Hypothalamus (tissue), 51 donors: ENCODE data around the gene ZNF692.

Experiments
- DNase-seq, 51 donors: peaks; one replicate each; lab custom pipeline; 2025; lab: John Stamatoyannopoulos, UW

The ZNF692 gene

DNA sequence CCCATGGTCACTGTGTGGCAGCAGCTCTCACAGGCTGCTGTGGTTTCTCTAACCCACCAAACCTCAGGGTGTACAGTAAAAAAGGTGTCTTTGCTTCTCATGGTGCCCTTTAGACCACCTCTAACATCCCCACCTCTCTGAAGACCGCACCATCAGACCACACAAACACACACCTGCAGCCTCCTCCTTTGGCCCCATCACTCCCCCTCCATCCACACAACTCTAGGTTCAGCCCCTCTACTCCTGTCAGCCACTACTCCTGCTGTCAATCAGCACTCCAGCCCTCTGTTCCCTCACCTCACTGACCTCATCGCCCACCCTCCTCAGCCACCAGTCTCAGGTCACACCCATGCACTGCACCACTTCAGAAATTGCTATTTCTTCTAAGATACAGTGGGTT lies 7.5 kb downstream of the ZNF692 start:
- no peak for DNase-seq

DNA sequence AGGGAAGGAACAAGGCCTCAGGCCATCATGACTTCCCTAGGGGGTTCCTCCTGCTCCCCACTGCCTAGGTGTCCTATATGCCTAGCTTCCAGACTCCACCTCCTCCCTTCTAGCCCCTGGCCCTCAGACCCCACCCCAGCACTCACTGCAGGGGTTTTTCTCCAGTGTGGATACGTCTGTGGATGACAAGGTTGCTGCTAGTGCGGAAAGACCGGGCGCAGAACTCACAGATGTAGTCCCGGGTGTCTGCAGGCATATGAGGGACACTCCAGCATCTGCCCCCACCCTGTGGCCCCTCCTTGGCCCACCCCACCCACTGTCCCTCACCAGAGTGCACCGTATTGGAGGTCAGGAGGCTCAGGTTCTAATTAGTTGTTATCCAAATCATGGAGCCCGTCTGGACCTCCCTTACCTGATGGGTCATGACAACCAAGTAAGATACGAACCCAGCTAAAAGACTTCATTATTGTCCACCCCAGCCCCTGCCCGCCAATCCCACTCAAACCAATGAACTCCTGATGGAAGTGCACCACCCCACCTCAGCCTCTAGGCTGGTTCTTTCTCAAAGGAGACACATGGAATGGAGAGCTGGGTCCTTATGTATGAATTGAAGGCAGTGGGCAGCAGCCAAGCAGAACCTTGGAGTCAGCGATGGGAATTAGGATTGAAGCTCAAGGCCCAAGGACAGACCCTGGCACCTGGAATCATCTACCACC lies 8.2 kb downstream of the ZNF692 start:
- DNase-seq, result no peak

DNA sequence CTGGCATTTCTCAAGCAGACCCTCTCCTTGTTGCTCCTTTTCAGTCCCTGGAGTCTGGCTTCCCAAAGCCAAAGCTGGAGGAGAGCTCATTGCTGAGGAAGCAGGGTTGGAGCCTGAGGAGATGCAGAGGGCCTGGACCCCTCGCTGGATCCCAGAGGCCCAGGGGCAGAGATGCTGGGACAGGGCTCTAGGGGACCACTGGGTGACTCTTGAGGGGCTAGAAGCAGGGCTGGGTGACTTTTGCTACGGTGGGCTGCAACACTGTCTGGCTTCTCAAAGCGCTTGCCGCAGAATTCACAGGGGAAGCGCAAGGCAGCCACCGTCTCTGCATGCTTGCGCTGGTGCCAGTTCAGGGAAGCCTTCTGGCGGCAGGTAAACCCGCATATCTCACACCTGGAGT lies 8.8 kb downstream of the ZNF692 start:
- DNase-seq, result no peak

GRCh38 chr1:248849637-248850036 lies 9.2 kb downstream of the ZNF692 start:
- no peak for DNase-seq

DNA sequence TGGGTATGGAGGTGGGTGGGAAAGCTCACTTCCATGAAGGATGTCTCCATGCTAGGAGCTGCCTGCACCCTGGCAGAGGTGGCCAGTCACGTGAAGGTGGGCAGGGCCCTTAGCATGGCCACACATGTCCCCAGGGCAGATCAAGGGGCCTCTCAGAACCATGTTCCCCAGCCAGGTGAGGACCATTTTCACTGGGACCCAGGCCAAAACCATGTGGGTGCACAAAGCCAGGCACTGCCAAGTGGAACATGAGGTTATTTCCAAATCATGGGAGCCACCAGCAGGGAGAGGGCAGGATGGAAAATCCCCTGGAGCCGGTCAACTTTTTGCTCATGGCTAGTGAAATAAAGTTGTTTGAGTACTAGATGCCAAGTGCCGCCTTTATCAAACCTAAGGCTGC lies 9.7 kb downstream of the ZNF692 start:
- no peak for DNase-seq

DNA sequence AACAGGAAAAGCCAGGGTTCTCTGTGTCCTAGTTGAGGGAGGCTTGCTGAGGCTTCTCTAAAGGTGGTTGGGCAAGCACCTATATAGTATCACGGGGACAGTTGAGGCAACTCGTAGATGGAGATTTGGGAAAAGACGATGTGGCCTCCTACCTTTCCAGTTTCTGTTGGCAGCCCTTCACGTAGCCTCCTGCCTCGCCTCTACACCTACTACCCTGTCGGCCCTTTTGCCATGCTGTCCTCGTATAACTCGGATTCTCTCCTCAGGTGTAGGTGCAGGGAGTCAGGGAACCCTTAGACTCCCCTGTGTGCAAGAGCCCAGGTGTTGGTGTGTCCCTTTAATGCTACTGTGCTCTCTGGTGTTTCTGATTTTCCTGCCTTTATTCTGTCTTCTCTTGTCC lies 10.3 kb downstream of the ZNF692 start:
- DNase-seq, result no peak

DNA sequence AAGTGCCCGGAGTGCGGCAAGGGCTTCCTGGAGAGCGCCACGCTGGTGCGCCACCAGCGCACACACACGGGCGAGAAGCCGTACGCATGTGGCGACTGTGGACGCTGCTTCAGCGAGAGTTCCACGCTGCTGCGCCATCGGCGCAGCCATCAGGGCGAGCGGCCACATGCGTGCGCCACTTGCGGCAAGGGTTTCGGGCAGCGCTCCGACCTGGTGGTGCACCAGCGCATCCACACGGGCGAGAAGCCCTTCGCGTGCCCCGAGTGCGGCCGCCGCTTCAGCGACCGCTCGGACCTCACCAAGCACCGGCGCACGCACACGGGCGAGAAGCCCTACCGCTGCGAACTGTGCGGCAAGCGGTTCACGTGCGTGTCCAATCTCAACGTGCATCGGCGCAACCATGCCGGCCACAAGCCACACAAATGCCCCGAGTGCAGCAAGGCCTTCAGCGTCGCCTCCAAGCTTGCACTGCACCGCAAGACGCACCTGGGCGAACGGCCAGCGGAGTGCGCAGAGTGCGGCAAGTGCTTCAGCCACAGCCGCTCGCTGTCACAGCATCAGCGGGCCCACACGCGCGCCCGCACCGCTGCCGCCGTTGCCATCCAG lies 10.8 kb downstream of the ZNF692 start:
- no peak for DNase-seq

GRCh38 chr1:248847181-248847955 lies 11.5 kb downstream of the ZNF692 start:
- DNase-seq, result no peak

- no peak for DNase-seq
These were observed 14.4 kb downstream of the ZNF692 start for GRCh38 chr1:248844526-248844925.

DNA sequence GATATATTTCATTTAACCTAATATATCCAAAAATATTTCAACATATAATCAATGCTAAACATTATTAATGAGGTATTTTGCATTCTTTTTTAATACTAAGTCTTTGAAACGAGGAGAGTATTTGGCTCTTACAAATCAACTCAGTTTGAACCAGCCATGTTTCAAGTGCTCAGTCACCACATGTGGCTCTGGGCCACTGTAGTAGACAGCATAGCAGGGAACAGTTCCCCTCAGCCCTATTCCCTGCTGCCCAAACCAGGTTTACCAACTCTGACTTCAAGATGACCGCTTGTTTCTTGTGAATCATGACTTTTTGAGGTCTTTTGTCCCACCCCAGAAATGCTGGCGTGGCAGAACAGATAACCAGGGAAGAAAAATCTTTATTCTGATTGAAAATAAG lies 15.2 kb downstream of the ZNF692 start:
- no peak for DNase-seq

GRCh38 chr1:248842781-248843331 lies 16.0 kb downstream of the ZNF692 start:
- DNase-seq, result no peak

GRCh38 chr1:248841702-248842395 lies 17.0 kb downstream of the ZNF692 start:
- no peak for DNase-seq

DNA sequence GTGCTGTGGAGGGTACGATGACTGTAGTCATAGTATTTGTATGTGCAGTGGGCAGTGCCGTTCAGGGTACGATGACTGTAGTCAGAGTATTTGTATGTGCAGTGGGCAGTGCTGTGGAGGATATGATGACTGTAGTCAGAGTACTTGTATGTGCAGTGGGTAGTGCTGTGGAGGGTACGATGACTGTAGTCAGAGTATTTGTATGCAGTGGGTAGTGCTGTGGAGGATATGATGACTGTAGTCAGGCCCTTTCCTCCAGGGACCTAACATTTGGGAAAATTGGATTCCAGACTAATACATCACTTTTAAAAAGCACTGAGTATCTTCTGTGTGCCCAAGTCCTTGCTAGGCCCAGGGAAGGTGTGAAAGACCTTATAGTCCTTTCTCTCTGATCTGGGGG lies 17.9 kb downstream of the ZNF692 start:
- no peak for DNase-seq

GRCh38 chr1:248839168-248839555 lies 19.7 kb downstream of the ZNF692 start:
- DNase-seq, result no peak

DNA sequence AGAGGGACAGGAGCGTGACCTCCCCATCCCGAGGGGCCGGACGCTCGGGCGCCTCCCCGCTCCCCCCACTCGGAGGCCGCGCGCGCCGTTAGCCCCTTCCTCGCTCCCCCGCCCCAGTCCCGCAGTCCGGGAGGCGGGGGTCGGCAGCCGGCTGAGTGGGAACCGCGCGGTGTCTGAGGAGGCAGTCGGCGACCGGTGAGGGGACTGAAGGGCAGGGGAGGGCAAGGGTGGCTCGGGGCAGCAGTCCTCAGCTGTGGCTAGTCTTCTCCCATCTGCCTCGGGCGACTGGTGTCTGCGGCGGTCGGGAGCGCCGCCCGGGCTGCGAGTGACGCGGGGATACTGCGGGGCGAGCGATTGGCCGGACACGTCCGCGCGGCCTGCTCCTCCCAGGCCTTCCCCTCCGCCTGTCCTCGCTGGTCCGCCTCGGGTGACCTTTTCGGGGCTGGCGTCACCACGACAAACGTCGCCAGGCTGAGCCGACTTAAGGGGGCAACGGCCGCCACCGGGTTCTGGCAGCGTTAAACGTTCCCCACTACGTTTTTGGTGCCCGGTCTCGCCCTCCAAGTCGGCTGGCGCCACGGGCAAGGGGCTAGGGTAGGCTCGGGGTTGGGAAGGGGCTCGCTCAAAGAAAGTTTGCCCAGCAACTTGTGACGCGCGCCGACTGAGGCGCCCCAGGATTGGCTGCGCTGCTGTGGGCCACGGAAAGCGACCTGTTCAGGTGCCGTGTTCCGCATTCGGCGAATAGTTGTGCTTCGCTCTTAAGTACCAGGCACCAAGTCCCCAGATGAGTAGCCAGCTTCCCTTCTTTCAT lies 20.3 kb downstream of the ZNF692 start:
- DNase-seq, result peak; percentile 74 to 99 (median 91)

GRCh38 chr1:248837781-248838356 lies 21.0 kb downstream of the ZNF692 start, which contains the start of gene ZNF672:
Gene ZNF672, plus strand, starts transcription at chr1:248838224. Its CDS starts 9,051 bp downstream, at chr1:248847275.
- peak; percentile 76 to 99 (median 97) for DNase-seq

- peak in 1 of 51 donors; percentile 41 for DNase-seq
These were observed 21.7 kb downstream of the ZNF692 start for GRCh38 chr1:248837045-248837780.

GRCh38 chr1:248834343-248834940 lies 24.4 kb downstream of the ZNF692 start:
- DNase-seq, result no peak
